ENCODE data around the gene REXO1.

REXO1 gene

GRCh38 chr19:1828279-1829238 lies 19.7 kb downstream of the REXO1 start:
- DNase-seq (ENCODE audit: low spot score) = no peak

- no peak for DNase-seq (ENCODE audit: low spot score)
Observed at GRCh38 chr19:1827566-1828278, 20.6 kb downstream of the REXO1 start.

- DNase-seq (ENCODE audit: low spot score) = no peak
Observed at GRCh38 chr19:1826557-1827521, 21.4 kb downstream of the REXO1 start.

- DNase-seq (ENCODE audit: low spot score) = peak; percentile 86
Observed at GRCh38 chr19:1825909-1826556, 22.2 kb downstream of the REXO1 start.

GRCh38 chr19:1824252-1824622 lies 24.0 kb downstream of the REXO1 start:
- DNase-seq (ENCODE audit: low spot score) = no peak

GRCh38 chr19:1823539-1824251 lies 24.6 kb downstream of the REXO1 start:
- no peak for DNase-seq (ENCODE audit: low spot score)

- DNase-seq (ENCODE audit: low spot score) = no peak
Observed at GRCh38 chr19:1823020-1823419, 25.3 kb downstream of the REXO1 start.

- no peak for DNase-seq (ENCODE audit: low spot score)
Observed at GRCh38 chr19:1822210-1822609, 26.1 kb downstream of the REXO1 start.

- no peak for DNase-seq (ENCODE audit: low spot score)
Observed at GRCh38 chr19:1819341-1820255, 28.7 kb downstream of the REXO1 start.

- no peak for DNase-seq (ENCODE audit: low spot score)
Observed at GRCh38 chr19:1818549-1819195, 29.6 kb downstream of the REXO1 start.

- DNase-seq (ENCODE audit: low spot score) = no peak
Observed at GRCh38 chr19:1817553-1818179, 30.6 kb downstream of the REXO1 start.

GRCh38 chr19:1816530-1817298 lies 31.6 kb downstream of the REXO1 start:
- DNase-seq (ENCODE audit: low spot score) = no peak

- no peak for DNase-seq (ENCODE audit: low spot score)
Observed at GRCh38 chr19:1815605-1816529, 32.4 kb downstream of the REXO1 start.

- no peak for DNase-seq (ENCODE audit: low spot score)
Observed at GRCh38 chr19:1814833-1815604, 33.3 kb downstream of the REXO1 start.

- DNase-seq (ENCODE audit: low spot score) = no peak
Observed at GRCh38 chr19:1814391-1814790, 33.9 kb downstream of the REXO1 start.
